ENCODE results near the gene S100A7A. TPM values are rescaled to one million over a fixed set of nuclear protein-coding genes. Genes with fewer than 3 reads are reported as not detected.
A peak's percentile ranks its signal among the peaks of the same experiment; 100 is the strongest.

The S100A7A gene
- total and polyA plus RNA-seq, 2 donors (not counting 1 experiment from before 2014, with no cell fraction given), result not detected

- H3K9me3 Mint-ChIP-seq (ENCODE audit: insufficient read depth), result no peaks in the 10 kb centered on the region
- no peaks in the 10 kb centered on the region for H3K79me2 ChIP-seq (ENCODE audit: control insufficient read depth, insufficient read depth, low read length)
- H2AFZ ChIP-seq (ENCODE audit: insufficient read depth, low read depth, low read length, poor library complexity, severe bottlenecking), result no peak overlapping the region
- no peak for ATAC-seq (ENCODE audit: low read depth)
- H4K20me1 ChIP-seq (ENCODE audit: control insufficient read depth, insufficient read depth, low read length, poor library complexity, severe bottlenecking), result no peaks in the 10 kb centered on the region
- no peak overlapping the region for H3K4me2 ChIP-seq (replicated peaks; ENCODE audit: low read depth, low read length, poor library complexity, severe bottlenecking)
- no peaks in the 10 kb centered on the region for H3K4me1 Mint-ChIP-seq
- H3K9ac ChIP-seq (ENCODE audit: low read length), result no peak overlapping the region
- no peak for DNase-seq
- ChIA-PET CTCF (no interaction called here), POLR2A (no interaction called here)
- H3K27ac Mint-ChIP-seq, result no peak overlapping the region
- peak overlapping the region in 1 of 5 experiments; percentile 56 for H3K4me3 ChIP-seq (ENCODE audit: control extremely low read depth in 1 of 5, extremely low read depth in 1 of 5, insufficient read depth in 1 of 5, low read depth in 2 of 5, low read length in 4 of 5)
- intact Hi-C loops (cut with micrococcal nuclease), result no loop called here
- no peaks in the 10 kb centered on the region for H3K9me3 ChIP-seq (ENCODE audit: control extremely low read depth in 1 of 3, control insufficient read depth in 2 of 3, insufficient read depth in 1 of 3, low read length in 2 of 3)
- no CpG with 5 or more reads among the region's 1 CpG for WGBS (ENCODE audit: insufficient coverage)
- H3K4me3 Mint-ChIP-seq, result no peak overlapping the region
- no peaks in the 10 kb centered on the region for H3K4me1 ChIP-seq (ENCODE audit: control insufficient read depth in 2 of 2, insufficient read depth in 2 of 2, low read length in 2 of 2)
- H3K27me3 ChIP-seq (replicated peaks in 1 of 4; ENCODE audit: control extremely low read depth in 1 of 4, control insufficient read depth in 3 of 4, insufficient read depth in 4 of 4, low read length in 3 of 4), result peaks cover 0 to 7% (median 0%) of the 10 kb centered on the region in 4 experiments
- no peaks in the 10 kb centered on the region for H3K36me3 ChIP-seq (replicated peaks in 1 of 2; ENCODE audit: control extremely low read depth in 1 of 2, control insufficient read depth in 1 of 2, extremely low read depth in 1 of 2, insufficient read depth in 2 of 2, low read length in 1 of 2)
- H3K27ac ChIP-seq (ENCODE audit: low read length in 2 of 2), result no peak overlapping the region
- TF ChIP-seq CTCF (IDR thresholded peaks at IDR 0.05), result no peak
- TF ChIP-seq EZH2 (IDR thresholded peaks at IDR 0.05; ENCODE audit: borderline replicate concordance, insufficient read depth, low read depth, low read length, poor library complexity, severe bottlenecking), result no peak
- H3K27me3 Mint-ChIP-seq, result peaks cover 29% of the 10 kb centered on the region
Measured at GRCh38 chr1:153389401-153389800, 26.9 kb upstream of the S100A7A start.

DNA sequence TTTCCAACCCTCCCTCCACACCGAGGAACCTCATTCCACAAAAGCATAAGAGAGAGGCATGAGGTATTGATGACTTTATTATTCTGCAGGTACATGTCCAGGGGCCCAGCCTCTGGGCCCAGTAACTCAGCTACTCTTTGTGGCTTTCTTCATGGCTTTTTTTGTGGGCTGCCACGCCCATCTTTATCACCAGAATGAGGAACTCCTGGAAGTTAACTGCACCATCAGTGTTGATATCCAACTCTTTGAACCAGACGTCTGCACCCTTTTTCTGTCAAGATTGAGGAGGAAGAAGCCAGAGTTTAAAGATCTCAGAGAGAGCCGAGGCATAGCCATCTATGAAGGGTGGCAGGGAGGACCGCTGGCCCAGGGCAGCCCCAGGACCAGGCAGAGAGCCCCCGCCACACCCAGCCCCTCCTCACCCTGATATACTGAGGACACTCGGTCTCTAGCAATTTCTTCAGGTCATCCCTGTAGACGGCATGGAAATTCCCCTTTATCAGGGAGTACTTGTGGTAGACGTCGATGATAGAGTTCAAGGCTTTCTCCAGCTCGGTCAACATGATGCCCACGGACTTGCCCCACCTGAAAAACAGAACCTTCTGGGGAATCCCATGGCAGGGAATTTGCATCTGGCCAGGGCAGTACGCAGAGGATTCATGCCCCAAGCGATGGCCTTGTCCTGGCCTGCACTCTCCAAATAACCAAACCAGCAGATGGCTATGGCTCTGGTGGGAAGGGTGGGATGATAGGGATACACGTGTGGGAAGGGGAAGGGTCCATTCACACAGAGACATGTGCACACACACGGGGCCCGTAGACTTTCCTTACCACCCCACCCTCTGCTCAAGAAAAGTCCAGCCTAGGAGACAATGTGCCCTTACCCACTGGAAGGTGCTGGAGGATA is 26.1 kb upstream of the S100A7A start:
- DNase-seq, result no peak
- Mint-ChIP-seq H3K4me3 (no peak overlapping the region), H3K27me3 (peaks cover 31% of the 10 kb centered on the region), H3K4me1 (no peaks in the 10 kb centered on the region), H3K9me3 (ENCODE audit: insufficient read depth) (no peaks in the 10 kb centered on the region), H3K27ac (no peak overlapping the region)
- ATAC-seq (ENCODE audit: low read depth), result no peak
- ChIA-PET POLR2A (no interaction called here), CTCF (no interaction called here)
- no peak overlapping the region for H3K9ac ChIP-seq (ENCODE audit: low read length)
- no peak for TF ChIP-seq EZH2 (IDR thresholded peaks at IDR 0.05; ENCODE audit: borderline replicate concordance, insufficient read depth, low read depth, low read length, poor library complexity, severe bottlenecking)
- TF ChIP-seq CTCF (IDR thresholded peaks at IDR 0.05), result no peak
- H3K27ac ChIP-seq (ENCODE audit: low read length in 2 of 2), result no peak overlapping the region
- 84% methylated on average over 7 of the region's 17 CpGs for WGBS (ENCODE audit: insufficient coverage)
- no peaks in the 10 kb centered on the region for H3K4me1 ChIP-seq (ENCODE audit: control insufficient read depth in 2 of 2, insufficient read depth in 2 of 2, low read length in 2 of 2)
- intact Hi-C loops (cut with micrococcal nuclease), result no loop called here
- no peaks in the 10 kb centered on the region for H3K9me3 ChIP-seq (ENCODE audit: control extremely low read depth in 1 of 3, control insufficient read depth in 2 of 3, insufficient read depth in 1 of 3, low read length in 2 of 3)
- peak overlapping the region in 1 of 5 experiments; percentile 56 for H3K4me3 ChIP-seq (ENCODE audit: control extremely low read depth in 1 of 5, extremely low read depth in 1 of 5, insufficient read depth in 1 of 5, low read depth in 2 of 5, low read length in 4 of 5)
- no peaks in the 10 kb centered on the region for H3K79me2 ChIP-seq (ENCODE audit: control insufficient read depth, insufficient read depth, low read length)
- H3K27me3 ChIP-seq (replicated peaks in 1 of 4; ENCODE audit: control extremely low read depth in 1 of 4, control insufficient read depth in 3 of 4, insufficient read depth in 4 of 4, low read length in 3 of 4), result peaks cover 0 to 4% (median 0%) of the 10 kb centered on the region in 4 experiments
- no peak overlapping the region for H3K4me2 ChIP-seq (replicated peaks; ENCODE audit: low read depth, low read length, poor library complexity, severe bottlenecking)
- no peaks in the 10 kb centered on the region for H4K20me1 ChIP-seq (ENCODE audit: control insufficient read depth, insufficient read depth, low read length, poor library complexity, severe bottlenecking)
- H3K36me3 ChIP-seq (replicated peaks in 1 of 2; ENCODE audit: control extremely low read depth in 1 of 2, control insufficient read depth in 1 of 2, extremely low read depth in 1 of 2, insufficient read depth in 2 of 2, low read length in 1 of 2), result no peaks in the 10 kb centered on the region
- no peak overlapping the region for H2AFZ ChIP-seq (ENCODE audit: insufficient read depth, low read depth, low read length, poor library complexity, severe bottlenecking)

All from B cell (primary cell).